PFSK-1 (cell line): ENCODE data around the gene RBM8A.

ENCODE experiments used
- FOXP2 ChIP-seq: optimal IDR thresholded peaks from 2 replicates; pipeline ENCODE3; 2011; ENCODE audit warnings: borderline replicate concordance, control low read depth, inconsistent platforms; ENCODE audit not compliant: insufficient read depth; ENCODE audit errors: extremely low read length, extremely low read depth
- POLR2AphosphoS5 ChIP-seq: IDR thresholded peaks from 2 replicates; pipeline ENCODE4 v1.6.1; 2012; ENCODE audit warnings: low read depth, mild to moderate bottlenecking, control low read depth, low read length, moderate library complexity
- REST ChIP-seq, 2 experiments: IDR thresholded peaks; 2 replicates each; pipeline versions ENCODE4 v1.6.1 to v1.8.0; 2011 to 2012; ENCODE audit warnings: low read depth in 2 of 2, low read length in 2 of 2, control low read depth in 1 of 2, inconsistent platforms in 1 of 2, mild to moderate bottlenecking in 1 of 2, moderate library complexity in 1 of 2; ENCODE audit not compliant: insufficient read depth in 1 of 2
- SIN3A ChIP-seq: IDR thresholded peaks from 2 replicates; pipeline ENCODE4 v1.6.1; 2012; ENCODE audit warnings: mild to moderate bottlenecking, low read length, moderate library complexity, borderline replicate concordance; ENCODE audit not compliant: insufficient read depth
- TAF1 ChIP-seq: IDR thresholded peaks from 2 replicates; pipeline ENCODE4 v1.6.1; 2012; ENCODE audit warnings: low read length, control low read depth, borderline replicate concordance; ENCODE audit not compliant: insufficient read depth

Gene RBM8A

GRCh38 chr1:145886816-145887215 is 40.5 kb downstream of the RBM8A start:
- no peak for TF ChIP-seq REST (IDR thresholded peaks at IDR 0.05; ENCODE audit: insufficient read depth in 1 of 2, low read depth in 2 of 2, low read length in 2 of 2)
- no peak for TF ChIP-seq TAF1
- TF ChIP-seq SIN3A: no peak
- TF ChIP-seq FOXP2: no peak
- TF ChIP-seq POLR2AphosphoS5: no peak

GRCh38 chr1:145886390-145886789 is 40.9 kb downstream of the RBM8A start:
- TF ChIP-seq SIN3A: no peak

GRCh38 chr1:145885738-145886287 is 41.5 kb downstream of the RBM8A start, which contains the start of gene ANKRD35:
Gene ANKRD35, minus strand, starts transcription at chr1:145885866. Its CDS starts 108 bp downstream, at chr1:145885758.
- TF ChIP-seq REST (IDR thresholded peaks at IDR 0.05; ENCODE audit: insufficient read depth in 1 of 2, low read depth in 2 of 2, low read length in 2 of 2): no peak
- no peak for TF ChIP-seq TAF1
- no peak for TF ChIP-seq SIN3A
- TF ChIP-seq POLR2AphosphoS5: no peak

DNA sequence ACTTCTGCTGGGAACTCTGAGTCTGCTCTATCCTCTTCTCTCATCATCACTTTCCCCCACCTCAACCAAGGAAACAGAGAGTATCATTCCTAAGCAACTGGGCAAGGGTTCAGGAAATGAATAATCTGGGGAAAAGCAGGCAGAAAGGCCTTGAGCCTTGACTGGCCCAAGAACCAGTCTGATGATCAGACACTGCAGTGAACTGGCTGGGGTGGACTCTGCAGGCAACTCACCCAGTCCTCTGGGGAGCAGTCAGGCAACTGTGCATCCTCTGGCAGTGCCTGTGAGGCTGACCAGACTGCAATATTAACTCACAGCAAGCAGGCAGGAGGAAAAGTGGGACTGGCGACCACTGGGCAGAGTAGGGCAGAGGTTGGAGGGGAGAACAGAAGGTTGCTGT is 42.6 kb downstream of the RBM8A start:
- TF ChIP-seq FOXP2: no peak
- TF ChIP-seq REST (IDR thresholded peaks at IDR 0.05; ENCODE audit: insufficient read depth in 1 of 2, low read depth in 2 of 2, low read length in 2 of 2): no peak

- TF ChIP-seq REST (IDR thresholded peaks at IDR 0.05; ENCODE audit: insufficient read depth in 1 of 2, low read depth in 2 of 2, low read length in 2 of 2): no peak
- no peak for TF ChIP-seq TAF1
- TF ChIP-seq POLR2AphosphoS5: no peak
- TF ChIP-seq FOXP2: no peak
- no peak for TF ChIP-seq SIN3A
These were observed 47.5 kb downstream of the RBM8A start for GRCh38 chr1:145879775-145880174.

- TF ChIP-seq REST (IDR thresholded peaks at IDR 0.05; ENCODE audit: insufficient read depth in 1 of 2, low read depth in 2 of 2, low read length in 2 of 2) (no peak), POLR2AphosphoS5 (no peak), FOXP2 (no peak), SIN3A (no peak), TAF1 (no peak)
These were observed 48.6 kb downstream of the RBM8A start for GRCh38 chr1:145878724-145879123.
